Kidney (tissue), 14 donors: ENCODE results near the gene RASL11A. TPM values are rescaled to one million over a fixed set of nuclear protein-coding genes. Genes with fewer than 3 reads are reported as not detected.

Source experiments
- DNase-seq, 5 donors: peaks; one replicate each; pipeline ENCODE4 v3.0.0-alpha.2; 2013 to 2020
- FAIRE-seq: peaks from 2 replicates; lab custom pipeline; 2012; peaks lifted over from hg19 to GRCh38; lab: Jason Lieb, UNC
- H3K27ac ChIP-seq, 2 donors: one replicate each; pipeline ENCODE4 v1.7.0; 2013; ENCODE audit warnings: low read depth in 2 of 2, low read length in 2 of 2, inconsistent platforms in 1 of 2
- H3K27me3 ChIP-seq: one replicate; pipeline ENCODE4 v1.7.1; 2013; ENCODE audit warnings: low read length, inconsistent platforms; ENCODE audit not compliant: control insufficient read depth, insufficient read depth
- H3K36me3 ChIP-seq, 3 donors: one replicate each; pipeline versions ENCODE4 v1.7.0 to v1.7.1; 2013; ENCODE audit warnings: low read length in 3 of 3, control low read depth in 1 of 3, inconsistent platforms in 1 of 3; ENCODE audit not compliant: insufficient read depth in 3 of 3, control insufficient read depth in 2 of 3
- H3K4me1 ChIP-seq, 3 donors: one replicate each; pipeline versions ENCODE4 v1.7.0 to v1.7.1; 2013; ENCODE audit warnings: low read length in 3 of 3, inconsistent platforms in 1 of 3, low read depth in 1 of 3; ENCODE audit not compliant: control insufficient read depth in 2 of 3, insufficient read depth in 2 of 3
- H3K4me3 ChIP-seq, 3 donors: one replicate each; pipeline versions ENCODE4 v1.7.0 to v1.8.1; 2013; ENCODE audit warnings: low read length in 3 of 3, control low read depth in 1 of 3, inconsistent platforms in 1 of 3
- H3K9ac ChIP-seq, 3 donors: one replicate each; pipeline versions ENCODE4 v1.7.0 to v1.7.1; 2013; ENCODE audit warnings: low read length in 3 of 3, control low read depth in 1 of 3, inconsistent platforms in 1 of 3
- H3K9me3 ChIP-seq, 3 donors: one replicate each; pipeline versions ENCODE4 v1.7.0 to v1.7.1; 2013; ENCODE audit warnings: low read length in 3 of 3, control low read depth in 1 of 3, inconsistent platforms in 1 of 3; ENCODE audit not compliant: control insufficient read depth in 2 of 3, insufficient read depth in 1 of 3
- intact Hi-C: fragments of 100-400 bp; cut with DNase I; formaldehyde crosslinking; loops from one replicate; pipeline ENCODE4 v1.11.1; 2022
- polyA plus RNA-seq: library from polyadenylated mRNA; stranded (reverse); fragments of 350-450 nt; fragmentation: Illumina TruSeq; extraction: RNeasy Lipid Tissue Mini Kit (QIAGEN cat#74804); gene quantifications from one replicate; pipeline ENCODE4 v1.2.3, GENCODE V29; 2014; ENCODE audit warnings: low read depth, low replicate concordance; ENCODE audit not compliant: insufficient read depth
- total RNA-seq: library from RNA; stranded (reverse); fragmentation: NEBNext Ultra II Directional; extraction: Animal tissue kit (Norgen Biotek cat#: 25700); gene quantifications from one replicate; pipeline ENCODE4 v1.2.1, GENCODE V29; 2021
- TF ChIP-seq, protein P1 (sequence below): IDR thresholded peaks from 3 replicates; pipeline ENCODE4 v1.5.1; 2012; ENCODE audit warnings: mild to moderate bottlenecking, moderate library complexity, borderline replicate concordance; ENCODE audit not compliant: insufficient read depth; ENCODE audit errors: extremely low read depth
- donor health status: control.
- donor health status: control.
- donor health status: control.
- donor health status: control.
- donor health status: control.
- donor health status: DM: yes; HTN: yes; CAD: no.
- donor health status: Normal renal cell carcinoma (clear cell type).

The RASL11A gene
- total and polyA plus RNA-seq, 2 donors from 2014 or later = 42.4 to 66.6 TPM

DNA sequence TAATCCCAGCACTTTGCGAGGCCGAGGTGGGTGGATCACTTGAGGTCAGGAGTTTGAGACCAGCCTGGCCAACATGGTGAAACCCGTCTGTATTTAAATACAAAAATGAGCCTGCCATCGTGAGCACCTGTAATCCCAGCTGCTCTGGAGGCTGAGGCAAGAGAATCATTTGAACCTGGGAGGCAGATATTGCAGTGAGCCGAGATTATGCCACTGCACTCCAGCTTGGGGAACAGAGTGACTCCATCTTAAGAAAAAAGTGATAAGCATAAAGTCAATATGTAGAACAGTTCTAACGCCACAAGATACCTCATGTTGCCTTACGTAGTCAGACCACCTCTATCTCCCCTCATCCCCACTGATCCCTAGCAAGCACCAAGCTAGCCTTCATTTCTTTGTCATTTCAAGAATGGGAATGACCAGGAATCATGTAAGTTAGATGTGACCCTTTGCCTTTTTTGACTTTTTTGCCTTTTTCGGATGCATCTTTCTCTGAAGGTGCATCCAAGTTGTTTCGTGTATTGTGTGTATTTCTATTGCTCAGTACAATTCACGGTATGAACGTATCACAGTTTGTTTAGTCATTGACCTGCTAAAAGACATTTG, 12.9 kb upstream of the RASL11A start:
- FAIRE-seq (no peak), DNase-seq (no peak)
- Histone ChIP-seq H3K4me3 (no peak overlapping the region), H3K27me3 (no peaks in the 10 kb centered on the region), H3K36me3 (peaks cover 2 to 29% (median 26%) of the 10 kb centered on the region in 3 donors), H3K9me3 (no peaks in the 10 kb centered on the region), H3K4me1 (peaks cover 0 to 12% (median 8%) of the 10 kb centered on the region in 3 donors), H3K9ac (no peak overlapping the region), H3K27ac (no peak overlapping the region)
- intact Hi-C loops = no loop called here
- TF ChIP-seq, protein P1, sequence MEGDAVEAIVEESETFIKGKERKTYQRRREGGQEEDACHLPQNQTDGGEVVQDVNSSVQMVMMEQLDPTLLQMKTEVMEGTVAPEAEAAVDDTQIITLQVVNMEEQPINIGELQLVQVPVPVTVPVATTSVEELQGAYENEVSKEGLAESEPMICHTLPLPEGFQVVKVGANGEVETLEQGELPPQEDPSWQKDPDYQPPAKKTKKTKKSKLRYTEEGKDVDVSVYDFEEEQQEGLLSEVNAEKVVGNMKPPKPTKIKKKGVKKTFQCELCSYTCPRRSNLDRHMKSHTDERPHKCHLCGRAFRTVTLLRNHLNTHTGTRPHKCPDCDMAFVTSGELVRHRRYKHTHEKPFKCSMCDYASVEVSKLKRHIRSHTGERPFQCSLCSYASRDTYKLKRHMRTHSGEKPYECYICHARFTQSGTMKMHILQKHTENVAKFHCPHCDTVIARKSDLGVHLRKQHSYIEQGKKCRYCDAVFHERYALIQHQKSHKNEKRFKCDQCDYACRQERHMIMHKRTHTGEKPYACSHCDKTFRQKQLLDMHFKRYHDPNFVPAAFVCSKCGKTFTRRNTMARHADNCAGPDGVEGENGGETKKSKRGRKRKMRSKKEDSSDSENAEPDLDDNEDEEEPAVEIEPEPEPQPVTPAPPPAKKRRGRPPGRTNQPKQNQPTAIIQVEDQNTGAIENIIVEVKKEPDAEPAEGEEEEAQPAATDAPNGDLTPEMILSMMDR = no peak

DNA sequence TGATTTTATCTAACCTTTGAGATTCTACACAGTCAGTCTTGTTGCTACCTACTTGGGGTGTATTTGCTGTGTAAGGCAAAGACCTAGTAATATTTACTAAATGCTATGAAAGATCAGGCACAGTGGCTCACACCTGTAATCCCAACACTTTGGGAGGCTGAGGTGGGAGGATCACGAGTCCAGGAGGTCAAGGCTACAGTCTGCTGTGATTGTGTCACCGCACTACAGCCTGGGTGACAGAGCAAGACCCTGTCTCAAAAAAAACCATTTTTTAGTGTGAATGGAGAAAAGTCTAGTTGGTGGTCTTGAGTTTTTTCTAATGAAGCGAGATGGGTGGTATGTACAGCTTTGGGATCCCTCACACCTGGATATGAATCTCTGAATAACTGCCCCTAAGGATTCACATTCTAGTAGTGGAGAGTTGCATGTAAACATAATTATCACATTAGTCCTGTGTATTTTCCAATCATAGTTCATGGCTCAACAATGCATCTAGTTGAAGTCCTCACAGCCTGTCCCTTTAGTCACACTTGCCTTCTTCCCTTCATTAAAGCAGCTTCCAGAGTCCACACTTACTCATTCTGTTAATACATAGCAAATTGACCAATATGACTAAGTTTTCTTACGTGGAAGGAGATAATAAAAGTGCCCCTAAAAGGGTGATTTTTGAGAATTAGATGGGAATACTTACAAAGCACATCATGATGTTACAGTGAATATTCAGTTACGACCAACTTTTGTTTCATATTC, 11.8 kb upstream of the RASL11A start:
- intact Hi-C loops = no loop called here
- no peak overlapping the region for H3K27ac ChIP-seq
- no peaks in the 10 kb centered on the region for H3K27me3 ChIP-seq
- H3K4me3 ChIP-seq = no peak overlapping the region
- TF ChIP-seq, protein P1 = no peak
- no peak overlapping the region for H3K9ac ChIP-seq
- peaks cover 0 to 4% (median 2%) of the 10 kb centered on the region in 3 donors for H3K4me1 ChIP-seq
- DNase-seq (no peak), FAIRE-seq (no peak)
- H3K36me3 ChIP-seq = peaks cover 2 to 26% (median 25%) of the 10 kb centered on the region in 3 donors
- H3K9me3 ChIP-seq = no peaks in the 10 kb centered on the region

DNA sequence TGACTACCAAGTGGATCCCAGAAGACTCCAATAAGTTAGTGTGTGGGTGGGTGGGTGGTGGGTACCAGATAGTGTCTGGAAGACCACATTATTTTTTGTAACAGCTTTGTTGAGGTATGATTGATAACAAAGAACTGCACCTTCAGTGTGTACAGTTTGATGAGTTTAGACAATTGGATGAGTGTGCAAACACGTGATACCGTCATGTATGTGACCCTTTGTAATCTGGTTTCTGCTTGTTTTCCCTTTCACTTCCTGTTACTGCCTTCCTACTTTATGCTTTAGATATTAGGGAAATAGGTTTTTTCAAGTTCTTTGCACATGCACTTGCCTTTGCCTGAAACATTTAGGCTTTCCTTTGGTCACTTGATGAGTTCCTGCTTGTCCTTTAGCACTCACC, 10.8 kb upstream of the RASL11A start:
- DNase-seq = no peak
- H3K4me3 ChIP-seq = no peak overlapping the region
- no peak for FAIRE-seq
- peaks cover 0 to 26% (median 22%) of the 10 kb centered on the region in 3 donors for H3K36me3 ChIP-seq
- no peak overlapping the region for H3K9ac ChIP-seq
- intact Hi-C loops = no loop called here
- TF ChIP-seq, protein P1 = no peak
- no peaks in the 10 kb centered on the region for H3K9me3 ChIP-seq
- no peak overlapping the region for H3K27ac ChIP-seq
- H3K27me3 ChIP-seq = no peaks in the 10 kb centered on the region
- peaks cover 0 to 6% (median 0%) of the 10 kb centered on the region in 3 donors for H3K4me1 ChIP-seq
